Anterior cingulate cortex (tissue), 58 donors: ENCODE results near the gene ACACA.

Experiments used
- DNase-seq, 58 donors: peaks; one replicate each; lab custom pipeline; 2025; lab: John Stamatoyannopoulos, UW

Gene ACACA

DNA sequence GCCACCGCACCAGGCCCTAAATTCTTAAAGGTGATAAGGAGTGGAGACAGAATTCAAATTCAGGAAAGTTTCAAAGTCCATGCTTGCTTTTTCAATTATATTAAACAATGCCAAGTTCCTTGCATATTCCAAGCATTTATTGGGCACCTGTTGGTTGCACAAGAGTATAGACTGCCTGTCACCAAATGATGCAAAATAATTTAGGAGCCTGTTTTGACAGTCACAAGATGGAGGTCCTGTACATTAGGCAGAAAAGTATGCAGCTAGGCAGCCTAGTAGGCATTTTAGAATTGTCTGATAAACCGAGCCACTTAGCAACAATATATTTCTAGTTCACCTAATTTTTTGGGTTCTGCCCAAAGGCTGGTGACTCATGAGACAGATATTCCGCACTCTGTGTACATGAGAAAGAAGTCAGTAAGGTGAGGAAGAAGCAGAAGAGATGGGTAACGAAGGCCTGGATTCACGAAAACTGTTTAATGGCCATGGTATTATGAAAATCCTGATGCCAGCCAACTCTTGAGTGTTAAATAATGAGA, 7.3 kb downstream of the ACACA start:
- no peak for DNase-seq

- no peak for DNase-seq
Measured at GRCh38 chr17:37393352-37393751, 13.3 kb downstream of the ACACA start.

GRCh38 chr17:37392024-37392590, 14.5 kb downstream of the ACACA start:
- DNase-seq, result no peak

DNA sequence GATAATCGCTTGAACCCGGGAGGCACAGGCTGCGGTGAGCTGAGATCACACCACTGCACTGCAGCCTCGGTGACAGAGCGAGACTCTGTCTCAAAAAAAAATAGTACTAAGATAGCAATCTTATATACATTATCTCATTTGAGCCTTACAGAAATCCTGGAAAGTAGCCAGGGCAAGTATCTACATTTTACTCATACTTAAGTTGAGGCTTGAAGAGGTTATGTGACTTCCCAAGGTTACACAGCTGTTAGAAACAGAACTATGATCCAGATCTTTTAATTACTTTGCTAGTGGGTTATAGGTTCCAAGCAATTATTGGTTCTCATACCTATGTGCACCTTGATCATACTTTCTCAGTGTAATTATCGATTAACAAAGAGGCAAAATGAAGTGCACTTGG, 15.5 kb downstream of the ACACA start:
- no peak for DNase-seq

GRCh38 chr17:37389160-37389559, 17.5 kb downstream of the ACACA start:
- DNase-seq, result no peak

DNA sequence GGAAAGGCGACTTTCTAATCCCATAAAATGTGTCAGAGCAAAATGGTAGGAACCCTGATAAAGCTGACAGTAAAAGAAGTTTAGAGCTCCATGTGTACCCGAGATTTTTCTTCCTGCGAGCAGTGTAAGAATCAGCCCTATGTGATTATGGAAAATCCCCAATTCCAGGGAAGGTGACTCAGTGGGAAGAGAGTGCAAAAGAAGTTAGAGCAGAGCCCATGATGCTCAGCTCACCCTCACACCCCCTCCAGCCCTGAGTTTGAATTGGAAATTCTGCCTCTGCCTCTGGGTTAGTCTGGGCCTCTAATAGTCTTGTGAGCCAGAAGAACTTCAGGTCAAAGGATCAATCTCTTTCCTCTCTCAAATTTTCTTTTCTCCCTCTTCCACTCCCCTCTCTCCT, 18.4 kb downstream of the ACACA start:
- no peak for DNase-seq

DNA sequence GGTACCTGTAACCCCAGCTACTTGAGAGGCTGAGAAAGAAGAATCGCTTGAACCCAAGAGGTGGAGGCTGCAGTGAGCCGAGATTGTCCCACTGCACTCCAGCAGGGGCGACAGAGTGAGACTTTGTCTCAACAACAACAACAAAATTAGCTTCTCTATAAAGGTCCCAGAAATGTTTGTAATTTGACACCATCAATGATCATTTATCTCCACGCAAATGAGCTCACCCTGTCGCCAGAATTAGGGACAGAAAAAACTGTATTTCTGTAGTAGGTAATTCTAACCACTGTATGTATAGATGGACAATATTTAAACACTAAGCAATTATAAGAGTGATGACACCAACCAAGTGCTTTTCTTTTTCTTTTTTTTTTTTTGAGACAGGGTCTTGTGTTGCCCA, 20.2 kb downstream of the ACACA start:
- DNase-seq, result no peak

GRCh38 chr17:37385474-37385990, 21.1 kb downstream of the ACACA start:
- DNase-seq, result no peak

DNA sequence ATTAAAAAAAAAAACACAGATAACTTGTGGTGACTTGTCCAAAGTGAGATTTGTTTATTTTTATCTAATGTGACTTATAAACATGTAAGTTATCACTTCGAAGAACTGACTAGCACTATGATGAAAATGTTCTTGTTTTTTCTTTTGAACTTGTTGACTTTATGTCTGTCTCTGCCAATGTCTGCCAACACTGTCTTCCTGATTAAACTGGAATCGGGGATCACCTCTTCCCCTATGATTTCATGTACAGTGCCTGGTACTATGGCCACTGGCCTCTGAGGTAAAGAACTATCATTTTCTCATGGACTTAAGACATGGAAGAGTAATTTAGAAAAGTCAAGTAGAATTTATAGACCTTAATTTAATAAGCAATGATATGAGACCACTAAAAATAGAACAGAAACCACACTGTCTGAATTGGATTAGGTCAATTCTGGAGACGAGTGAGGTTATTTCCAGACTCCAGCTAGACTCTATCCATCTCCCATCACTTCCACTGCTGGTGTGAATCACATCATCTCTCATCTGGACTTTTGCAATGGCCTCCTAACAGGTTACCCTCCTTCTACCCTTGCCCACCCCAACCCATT, 22.0 kb downstream of the ACACA start:
- DNase-seq, result no peak

DNA sequence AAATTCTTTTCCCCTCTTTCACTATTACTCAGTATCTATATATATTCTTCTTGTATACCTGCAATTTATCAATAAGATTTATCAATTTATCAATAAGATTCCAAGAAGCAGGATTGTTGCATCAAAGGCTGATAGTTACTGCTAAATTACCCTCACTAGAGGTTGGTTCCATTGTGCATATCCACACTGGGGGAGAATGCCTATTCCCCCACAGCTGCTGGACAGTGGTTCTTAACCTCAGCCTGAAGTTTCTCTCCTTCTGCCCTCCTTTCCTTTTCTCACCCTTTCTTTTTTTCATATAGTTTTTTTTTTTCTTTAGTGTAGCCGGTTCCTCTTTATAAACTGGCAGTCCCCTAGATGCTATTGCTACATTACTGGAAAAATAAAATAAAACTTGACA, 24.6 kb downstream of the ACACA start:
- no peak for DNase-seq

DNA sequence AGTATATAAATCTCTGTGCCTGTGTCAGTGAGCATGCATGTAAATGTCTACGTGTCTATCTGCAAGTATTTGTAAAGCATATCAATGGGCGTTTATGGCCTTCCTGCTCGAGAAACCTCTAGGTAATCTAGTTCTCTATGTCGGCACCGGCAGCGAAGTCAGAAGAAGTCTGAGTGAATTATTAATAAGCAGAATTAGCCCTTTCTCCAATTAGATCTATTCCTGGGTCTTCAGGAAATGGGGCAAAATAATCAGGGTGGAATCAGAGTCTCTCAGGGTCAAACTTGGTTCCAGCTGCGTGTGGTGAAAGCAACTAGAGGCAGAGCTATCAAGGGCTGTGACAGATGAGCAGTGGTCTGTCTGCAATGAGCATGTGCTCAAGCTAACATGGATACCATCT, 30.9 kb downstream of the ACACA start, which contains the start of gene C17orf78:
Gene C17orf78 (plus strand): TSS at position 280 of the 400 bp plus-strand sequence. CDS start 108 bp downstream, at position 388.
- DNase-seq, result no peak

DNA sequence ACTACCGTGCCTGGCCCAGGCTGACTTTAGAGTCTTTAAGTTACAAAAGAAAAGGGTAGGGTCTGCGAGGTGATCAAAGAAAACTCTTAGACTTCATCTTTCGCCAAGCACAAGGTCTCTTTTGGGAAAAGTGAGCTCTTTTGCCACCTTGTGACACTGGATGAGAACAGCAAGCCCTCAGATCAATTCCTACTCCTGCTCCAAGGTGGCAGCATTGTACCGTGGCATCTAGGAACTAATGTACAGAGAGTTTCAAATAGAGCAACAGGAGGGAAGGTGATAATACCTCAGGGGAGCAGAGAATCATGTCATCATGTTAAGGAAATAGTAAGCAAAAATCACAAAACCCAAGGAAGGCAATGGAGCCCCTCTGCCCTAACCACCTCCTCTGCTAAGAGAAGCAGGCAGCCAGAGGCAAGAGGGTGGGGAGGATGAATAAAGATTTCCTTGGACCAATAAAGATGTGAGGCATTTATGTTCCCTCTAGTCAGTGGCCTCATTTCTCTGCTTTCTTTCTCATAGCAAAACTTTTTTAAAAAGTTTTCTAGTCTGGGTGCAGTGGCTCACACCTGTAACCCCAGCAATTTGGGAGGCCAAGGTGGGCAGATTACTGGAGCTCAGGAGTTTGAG, 33.0 kb downstream of the ACACA start:
- DNase-seq, result peak in 50 of 58 donors; percentile 0 to 72 (median 32)

GRCh38 chr17:37368577-37368976, 38.1 kb downstream of the ACACA start:
- no peak for DNase-seq

GRCh38 chr17:37365589-37365988, 41.0 kb downstream of the ACACA start:
- no peak for DNase-seq

DNA sequence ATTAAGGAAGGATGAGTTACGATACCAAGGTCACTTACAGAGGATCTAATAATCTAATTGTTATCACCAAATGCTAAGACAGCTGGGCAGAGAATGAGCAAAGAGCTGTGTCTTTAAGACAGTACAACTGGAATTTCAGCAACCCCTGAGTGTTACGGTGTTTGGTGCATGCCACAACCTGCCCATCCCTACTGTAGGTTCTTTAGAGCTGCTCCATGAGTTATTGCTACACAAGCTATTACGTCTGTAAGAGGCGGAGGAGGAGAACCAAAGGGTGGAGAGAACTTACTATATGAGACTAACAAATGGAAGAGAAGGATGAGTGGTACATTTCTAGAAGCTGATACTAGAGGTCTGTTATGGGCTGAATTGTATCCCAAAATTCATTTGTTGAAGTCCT, 45.1 kb downstream of the ACACA start:
- no peak for DNase-seq

GRCh38 chr17:37360632-37361031, 46.0 kb downstream of the ACACA start:
- no peak for DNase-seq

- peak in 16 of 58 donors; percentile 30 to 83 (median 43) for DNase-seq
Measured at GRCh38 chr17:37359682-37360188, 46.9 kb downstream of the ACACA start.

DNA sequence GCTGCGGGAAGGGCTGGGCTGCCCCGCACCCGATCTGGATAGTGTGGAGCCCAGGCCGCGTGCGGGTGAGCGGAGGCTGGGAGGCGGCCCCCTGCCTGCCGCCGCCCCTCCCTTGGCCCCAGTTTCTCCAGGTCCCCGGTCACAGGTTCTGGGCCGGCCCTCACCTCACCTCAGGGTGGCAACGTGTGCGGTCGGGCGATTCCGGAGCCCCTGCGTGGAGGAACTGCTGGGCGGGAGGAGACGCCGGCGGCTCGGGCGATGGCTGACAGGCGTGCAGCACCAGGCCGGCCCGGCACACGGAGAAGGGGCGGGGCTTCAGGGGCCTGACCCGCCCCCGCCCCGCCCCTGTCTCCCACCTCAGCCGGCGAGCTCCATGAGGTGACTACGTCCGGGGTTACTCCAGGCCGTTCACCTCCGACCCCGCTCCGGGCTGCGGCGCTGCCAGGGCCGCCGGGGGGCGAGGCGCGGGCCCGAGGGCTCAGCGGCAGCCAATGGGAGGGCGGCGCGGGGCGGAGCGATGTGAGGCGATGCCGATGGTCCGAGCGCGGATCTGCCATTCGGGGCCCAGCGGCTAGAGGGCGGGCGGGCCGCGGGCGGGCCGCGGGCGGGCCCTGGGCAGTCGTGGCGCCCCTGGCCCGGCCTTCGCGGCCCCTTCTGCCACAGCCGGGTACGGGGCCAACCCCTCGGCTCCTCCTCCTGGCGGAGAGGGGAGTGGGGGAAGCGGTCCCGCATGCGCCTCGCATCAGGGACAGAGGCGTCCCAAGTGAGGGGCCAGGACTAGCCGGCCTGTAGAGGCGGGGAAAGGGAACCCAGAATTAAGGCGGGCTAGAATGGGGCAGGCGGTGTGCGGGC, 47.6 kb downstream of the ACACA start:
- peak; percentile 41 to 96 (median 92) for DNase-seq

GRCh38 chr17:37358098-37358829, 48.4 kb downstream of the ACACA start:
- DNase-seq, result peak in 55 of 58 donors; percentile 11 to 72 (median 58)
